ENCODE measurements around the gene SYTL2. TPM values are rescaled to one million over a fixed set of nuclear protein-coding genes. Genes with fewer than 3 reads are reported as not detected.
A peak's percentile ranks its signal among the peaks of the same experiment; 100 is the strongest.

SYTL2 gene
- total and polyA plus RNA-seq, 2 experiments from 2014 or later: 8.9 to 66.6 TPM

DNA sequence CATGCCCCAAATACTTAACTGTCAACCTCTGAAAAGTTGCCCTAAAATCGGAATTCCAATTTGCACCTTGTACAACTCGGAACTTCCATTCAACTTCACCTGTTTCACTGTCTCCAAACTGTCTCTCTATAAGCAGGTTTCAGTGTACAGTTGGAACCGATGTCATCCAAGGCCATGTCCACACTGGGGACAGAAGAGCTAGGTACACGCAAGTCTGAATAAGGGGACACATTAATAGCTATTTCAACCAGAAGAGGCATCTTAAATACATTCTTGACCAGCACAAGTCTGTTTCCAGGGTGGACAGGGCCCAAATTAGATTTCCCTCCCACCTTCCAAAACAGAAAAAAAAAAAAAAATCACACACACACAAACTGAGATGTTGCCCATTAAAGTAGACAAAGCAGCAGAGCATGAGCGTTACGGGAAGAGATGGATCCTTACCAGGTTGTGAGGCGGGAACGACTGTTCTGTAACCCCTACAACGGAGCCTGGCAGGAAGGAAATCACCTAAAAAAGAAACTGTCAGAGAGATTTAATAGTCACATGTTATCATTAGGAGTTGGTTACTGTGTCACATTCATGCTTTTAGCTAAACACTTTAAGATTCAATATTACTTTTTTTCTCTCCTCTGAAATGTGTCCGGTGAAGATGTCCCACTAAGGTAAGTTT is 147.7 kb downstream of the SYTL2 start:
- Histone ChIP-seq H3K9me3 (ENCODE audit: low read depth) (no peaks in the 10 kb centered on the region), H3K9me2 (replicated peaks; ENCODE audit: insufficient read depth) (no peaks in the 10 kb centered on the region), H3K27me3 (no peaks in the 10 kb centered on the region), H3K4me2 (peak overlapping the region; percentile 91), H3K4me3 (peak overlapping the region; percentile 95), H3K4me1 (ENCODE audit: insufficient read depth) (peaks cover 22% of the 10 kb centered on the region), H4K20me1 (ENCODE audit: insufficient read depth, poor library complexity, severe bottlenecking) (peaks cover 62% of the 10 kb centered on the region), H2AFZ (no peak overlapping the region), H3K27ac (peak overlapping the region; percentile 99), H3K79me2 (peaks cover 63% of the 10 kb centered on the region), H3K36me3 (replicated peaks; ENCODE audit: insufficient read depth, low read depth) (no peaks in the 10 kb centered on the region)
- 2% methylated on average over 10 of the region's 10 CpGs for WGBS (ENCODE audit: low lambda C conversion rate, missing lambda C conversion rate)
- peak; percentile 10 for DNase-seq (ENCODE audit: low spot score)
- TF ChIP-seq EZH2phosphoT487 (IDR thresholded peaks at IDR 0.05; ENCODE audit: low read depth, severe bottlenecking, unreplicated experiment): no peak
- TF ChIP-seq, protein P1, sequence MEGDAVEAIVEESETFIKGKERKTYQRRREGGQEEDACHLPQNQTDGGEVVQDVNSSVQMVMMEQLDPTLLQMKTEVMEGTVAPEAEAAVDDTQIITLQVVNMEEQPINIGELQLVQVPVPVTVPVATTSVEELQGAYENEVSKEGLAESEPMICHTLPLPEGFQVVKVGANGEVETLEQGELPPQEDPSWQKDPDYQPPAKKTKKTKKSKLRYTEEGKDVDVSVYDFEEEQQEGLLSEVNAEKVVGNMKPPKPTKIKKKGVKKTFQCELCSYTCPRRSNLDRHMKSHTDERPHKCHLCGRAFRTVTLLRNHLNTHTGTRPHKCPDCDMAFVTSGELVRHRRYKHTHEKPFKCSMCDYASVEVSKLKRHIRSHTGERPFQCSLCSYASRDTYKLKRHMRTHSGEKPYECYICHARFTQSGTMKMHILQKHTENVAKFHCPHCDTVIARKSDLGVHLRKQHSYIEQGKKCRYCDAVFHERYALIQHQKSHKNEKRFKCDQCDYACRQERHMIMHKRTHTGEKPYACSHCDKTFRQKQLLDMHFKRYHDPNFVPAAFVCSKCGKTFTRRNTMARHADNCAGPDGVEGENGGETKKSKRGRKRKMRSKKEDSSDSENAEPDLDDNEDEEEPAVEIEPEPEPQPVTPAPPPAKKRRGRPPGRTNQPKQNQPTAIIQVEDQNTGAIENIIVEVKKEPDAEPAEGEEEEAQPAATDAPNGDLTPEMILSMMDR (IDR thresholded peaks at IDR 0.05; ENCODE audit: poor library complexity): no peak
- no peak for TF ChIP-seq EZH2 (IDR thresholded peaks at IDR 0.05; ENCODE audit: borderline replicate concordance)

DNA sequence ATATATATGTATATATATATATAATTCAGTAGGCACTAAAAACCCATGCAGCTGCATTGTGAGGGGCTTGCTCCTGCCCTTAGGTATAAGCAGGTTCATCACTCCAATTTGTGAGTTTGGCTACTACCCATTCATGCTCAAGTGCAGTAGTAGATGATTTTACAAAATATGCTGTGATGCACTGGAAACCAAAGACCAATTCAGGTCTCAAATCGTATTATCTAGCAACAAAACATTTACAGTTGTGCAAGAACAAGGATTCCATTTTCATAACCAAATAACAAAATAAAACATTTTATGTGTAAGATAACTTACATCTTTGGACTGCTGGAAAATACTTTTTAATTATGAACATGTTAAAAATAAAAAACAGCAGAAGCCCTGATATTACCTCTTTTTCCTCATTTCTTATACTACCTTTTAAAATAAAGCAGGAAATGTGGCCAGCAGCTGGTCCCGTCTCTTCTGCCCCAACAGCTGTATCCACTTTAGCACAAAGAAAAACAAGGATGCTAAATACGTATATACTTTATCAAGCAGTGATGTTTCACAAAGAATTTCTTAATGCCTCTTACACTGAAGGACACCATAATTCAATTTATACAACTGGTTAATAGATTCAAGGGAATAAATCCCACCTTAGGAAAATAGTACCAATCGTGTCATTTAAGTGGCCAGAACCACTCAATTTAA is 148.8 kb downstream of the SYTL2 start:
- peaks cover 22% of the 10 kb centered on the region for H3K4me1 ChIP-seq (ENCODE audit: insufficient read depth)

DNA sequence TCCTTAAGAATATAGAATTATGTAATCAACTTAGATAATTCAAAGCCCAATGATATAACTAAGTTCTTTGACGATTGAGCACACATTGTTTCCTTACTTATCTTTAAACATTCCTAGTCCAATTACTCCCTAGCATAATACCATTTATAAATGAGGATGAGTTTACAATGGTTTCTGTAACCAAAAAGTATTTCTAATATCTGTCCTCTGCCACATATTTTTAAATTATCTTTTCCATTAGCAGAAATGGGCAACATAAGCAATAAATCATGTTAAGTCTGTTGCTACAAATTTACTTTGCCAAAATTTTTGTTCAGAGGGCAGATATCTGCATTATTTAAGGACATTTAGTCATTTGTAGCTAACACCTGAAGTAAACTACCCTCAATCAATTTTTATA is 152.8 kb downstream of the SYTL2 start:
- H3K4me1 ChIP-seq (ENCODE audit: insufficient read depth): peaks cover 22% of the 10 kb centered on the region
- no peaks in the 10 kb centered on the region for H3K9me3 ChIP-seq (ENCODE audit: low read depth)
- no peak overlapping the region for H3K27ac ChIP-seq
- no peaks in the 10 kb centered on the region for H3K36me3 ChIP-seq (replicated peaks; ENCODE audit: insufficient read depth, low read depth)
- DNase-seq (ENCODE audit: low spot score): no peak
- TF ChIP-seq, protein P1 (IDR thresholded peaks at IDR 0.05; ENCODE audit: poor library complexity): no peak
- no peak for TF ChIP-seq EZH2phosphoT487 (IDR thresholded peaks at IDR 0.05; ENCODE audit: low read depth, severe bottlenecking, unreplicated experiment)
- no peak for TF ChIP-seq EZH2 (IDR thresholded peaks at IDR 0.05; ENCODE audit: borderline replicate concordance)
- no peak overlapping the region for H3K4me2 ChIP-seq
- 79% methylated on average over 1 of the region's 1 CpG for WGBS (ENCODE audit: low lambda C conversion rate, missing lambda C conversion rate)
- H4K20me1 ChIP-seq (ENCODE audit: insufficient read depth, poor library complexity, severe bottlenecking): peaks cover 61% of the 10 kb centered on the region
- H2AFZ ChIP-seq: no peak overlapping the region
- no peak overlapping the region for H3K4me3 ChIP-seq
- no peaks in the 10 kb centered on the region for H3K9me2 ChIP-seq (replicated peaks; ENCODE audit: insufficient read depth)
- H3K79me2 ChIP-seq: peaks cover 69% of the 10 kb centered on the region
- no peaks in the 10 kb centered on the region for H3K27me3 ChIP-seq

More for the DNA sequence above, 148.8 kb downstream of the SYTL2 start:
- Histone ChIP-seq H3K27me3 (no peaks in the 10 kb centered on the region), H3K9me3 (ENCODE audit: low read depth) (no peaks in the 10 kb centered on the region), H3K4me2 (peak overlapping the region; percentile 91), H3K36me3 (replicated peaks; ENCODE audit: insufficient read depth, low read depth) (no peaks in the 10 kb centered on the region), H3K79me2 (peaks cover 73% of the 10 kb centered on the region), H3K9me2 (replicated peaks; ENCODE audit: insufficient read depth) (no peaks in the 10 kb centered on the region), H3K27ac (no peak overlapping the region), H4K20me1 (ENCODE audit: insufficient read depth, poor library complexity, severe bottlenecking) (peaks cover 73% of the 10 kb centered on the region), H3K4me3 (peak overlapping the region; percentile 95), H2AFZ (no peak overlapping the region)
- TF ChIP-seq EZH2phosphoT487 (IDR thresholded peaks at IDR 0.05; ENCODE audit: low read depth, severe bottlenecking, unreplicated experiment): no peak
- no peak for TF ChIP-seq EZH2 (IDR thresholded peaks at IDR 0.05; ENCODE audit: borderline replicate concordance)
- TF ChIP-seq, protein P1 (IDR thresholded peaks at IDR 0.05; ENCODE audit: poor library complexity): no peak
- DNase-seq (ENCODE audit: low spot score): no peak
- 20% methylated on average over 4 of the region's 4 CpGs for WGBS (ENCODE audit: low lambda C conversion rate, missing lambda C conversion rate)
